Vagina (tissue), 2 donors: ENCODE data around the gene KCNN4. TPM values are rescaled to one million over a fixed set of nuclear protein-coding genes. Genes with fewer than 3 reads are reported as not detected.

Experiments used
- DNase-seq, 2 donors: peaks; one replicate each; pipeline ENCODE4 v3.0.0-alpha.2; 2017; ENCODE audit errors: extremely low spot score in 2 of 2
- H3K27ac ChIP-seq: fragments of 200-600 bp; sonication (generic); one replicate; pipeline ENCODE4 v1.5.1; 2019
- H3K27me3 ChIP-seq: fragments of 200-600 bp; sonication (generic); one replicate; pipeline ENCODE4 v1.5.1; 2019
- H3K36me3 ChIP-seq, 2 donors: fragments of 200-600 bp; sonication (generic); one replicate each; pipeline ENCODE4 v1.5.1; 2017 to 2019
- H3K4me1 ChIP-seq: fragments of 200-600 bp; sonication (generic); one replicate; pipeline ENCODE4 v1.5.1; 2019
- H3K4me3 ChIP-seq, 2 donors: fragments of 200-600 bp; sonication (generic); 1 replicate in 1 of 2; 2 replicates in 1 of 2; pipeline ENCODE4 v1.5.1; 2016 to 2019
- H3K9me3 ChIP-seq: fragments of 200-600 bp; sonication (generic); one replicate; pipeline ENCODE4 v1.5.1; 2019
- CTCF ChIP-seq, 3 experiments: fragments of 450-650 bp in 2 of 3; fragments of 200-600 bp in 1 of 3; sonication (generic) in 1 of 3; IDR thresholded peaks; one replicate each; pipeline ENCODE4 v1.5.1; 2017 to 2019; ENCODE audit warnings: antibody characterized with exemption in 3 of 3, mild to moderate bottlenecking in 2 of 3, moderate library complexity in 2 of 3
- POLR2A ChIP-seq, 2 donors: fragments of 450-650 bp; IDR thresholded peaks; one replicate each; pipeline ENCODE4 v1.6.1; 2017; ENCODE audit warnings: antibody characterized with exemption in 2 of 2, mild to moderate bottlenecking in 2 of 2, moderate library complexity in 2 of 2
- POLR2AphosphoS5 ChIP-seq, 2 donors: sonication (generic); formaldehyde crosslinking; IDR thresholded peaks; one replicate each; pipeline ENCODE4 v1.9.0; 2017; ENCODE audit warnings: antibody characterized with exemption in 2 of 2, mild to moderate bottlenecking in 2 of 2, low read depth in 1 of 2; ENCODE audit not compliant: insufficient read depth in 1 of 2
- intact Hi-C: fragments of 100-400 bp; cut with DNase I; formaldehyde crosslinking; loops from one replicate; pipeline ENCODE4 v1.15.1; 2023
- total RNA-seq: library from RNA; depleted of rRNA; stranded (reverse); fragments of >200 nt; gene quantifications from one replicate; pipeline ENCODE4 v1.2.3, GENCODE V29; 2016

KCNN4 gene
- total RNA-seq, 1 donor from 2014 or later: 16.2 TPM

DNA sequence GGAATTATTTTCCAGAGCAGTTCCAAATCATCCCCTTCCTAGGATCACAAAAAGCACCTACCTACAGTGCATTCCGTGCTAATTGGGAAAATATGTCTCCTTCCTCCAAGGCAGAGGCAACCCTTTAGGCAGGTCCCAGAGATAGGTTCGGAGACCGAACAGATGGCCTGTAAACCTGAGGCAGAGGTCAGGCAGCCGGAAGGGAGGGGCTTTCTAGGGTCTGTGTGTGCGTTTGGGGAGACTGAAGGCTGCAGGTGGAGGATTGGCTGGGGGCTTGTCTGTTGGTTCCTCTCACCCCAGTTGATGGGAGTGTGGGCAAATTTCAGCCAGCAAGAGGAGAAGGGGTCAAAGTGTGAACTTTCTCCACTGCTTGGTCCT, 7.1 kb downstream of the KCNN4 start:
- no peaks in the 10 kb centered on the region for H3K9me3 ChIP-seq
- no peak overlapping the region for H3K27ac ChIP-seq
- H3K4me1 ChIP-seq: peaks cover 33% of the 10 kb centered on the region
- no peak overlapping the region for H3K4me3 ChIP-seq
- no peak for TF ChIP-seq CTCF (IDR thresholded peaks at IDR 0.05)
- no peak for TF ChIP-seq POLR2AphosphoS5 (IDR thresholded peaks at IDR 0.05; ENCODE audit: insufficient read depth in 1 of 2, low read depth in 1 of 2)
- TF ChIP-seq POLR2A (IDR thresholded peaks at IDR 0.05): no peak
- H3K27me3 ChIP-seq: no peaks in the 10 kb centered on the region
- DNase-seq: no peak
- no peaks in the 10 kb centered on the region for H3K36me3 ChIP-seq
- intact Hi-C loops: no loop called here

DNA sequence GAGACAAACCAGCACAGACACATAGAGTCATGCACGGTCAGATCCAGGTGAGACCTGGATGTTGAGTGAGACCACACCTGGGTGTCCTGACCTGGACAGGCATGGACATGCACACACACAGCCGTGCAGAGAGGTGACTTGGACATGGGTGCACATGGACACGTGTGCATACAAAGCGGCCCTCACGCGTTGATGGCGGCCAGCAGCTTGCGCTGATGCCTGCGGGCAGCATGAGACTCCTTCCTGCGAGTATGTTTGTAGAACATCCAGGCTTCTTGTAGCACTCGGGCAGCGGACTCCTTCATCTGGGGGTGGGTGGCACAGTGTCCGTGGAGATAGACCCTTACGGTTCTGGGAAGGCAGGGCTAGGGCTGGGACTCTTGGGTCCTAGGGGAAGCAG, 11.5 kb downstream of the KCNN4 start:
- intact Hi-C loops: no loop called here
- no peak overlapping the region for H3K4me3 ChIP-seq
- H3K4me1 ChIP-seq: peaks cover 20% of the 10 kb centered on the region
- H3K36me3 ChIP-seq: no peaks in the 10 kb centered on the region
- TF ChIP-seq POLR2A (IDR thresholded peaks at IDR 0.05): no peak
- TF ChIP-seq CTCF (IDR thresholded peaks at IDR 0.05): no peak
- TF ChIP-seq POLR2AphosphoS5 (IDR thresholded peaks at IDR 0.05; ENCODE audit: insufficient read depth in 1 of 2, low read depth in 1 of 2): no peak
- H3K27me3 ChIP-seq: no peaks in the 10 kb centered on the region
- DNase-seq: no peak
- no peak overlapping the region for H3K27ac ChIP-seq
- H3K9me3 ChIP-seq: no peaks in the 10 kb centered on the region

DNA sequence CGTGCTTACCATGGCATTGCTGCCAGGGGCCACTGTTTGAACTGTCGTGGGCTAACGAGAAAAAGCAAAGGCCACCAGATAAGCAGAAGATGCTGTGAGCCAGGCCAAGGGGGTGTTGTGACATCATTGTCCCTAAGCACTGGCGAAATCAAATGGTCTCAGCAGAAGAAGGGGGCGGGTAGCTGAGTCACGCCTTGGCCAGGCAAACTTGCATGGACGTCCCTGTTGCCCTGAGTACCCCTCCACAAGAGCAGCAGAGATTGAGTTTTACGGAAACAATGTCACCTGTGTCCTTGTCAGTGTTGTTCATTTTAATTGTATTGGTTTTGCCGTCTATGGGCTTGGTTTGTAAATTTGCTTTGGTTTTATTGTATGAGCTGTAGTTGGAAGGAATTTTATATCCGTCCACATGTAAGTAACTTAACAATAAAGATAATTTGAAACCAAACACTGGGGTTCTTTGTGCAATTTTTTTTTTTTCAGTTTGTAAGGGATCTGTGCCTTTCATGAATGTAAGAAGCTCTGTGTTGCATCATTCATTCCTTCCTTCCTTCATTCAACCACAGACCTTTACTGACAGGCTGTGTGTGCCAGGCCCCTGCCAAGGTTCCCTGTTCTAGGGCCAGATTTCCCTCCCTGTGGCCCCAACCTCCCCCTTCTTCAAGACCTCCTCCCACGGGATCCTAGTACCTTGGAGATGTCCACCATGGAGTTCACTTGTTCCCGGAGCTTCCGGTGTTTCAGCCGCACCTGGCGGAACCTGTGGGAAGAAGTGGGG, 12.3 kb downstream of the KCNN4 start:
- DNase-seq: no peak
- no peak overlapping the region for H3K4me3 ChIP-seq
- no peak for TF ChIP-seq CTCF (IDR thresholded peaks at IDR 0.05)
- TF ChIP-seq POLR2A (IDR thresholded peaks at IDR 0.05): no peak
- TF ChIP-seq POLR2AphosphoS5 (IDR thresholded peaks at IDR 0.05; ENCODE audit: insufficient read depth in 1 of 2, low read depth in 1 of 2): no peak
- intact Hi-C loops: no loop called here
- peaks cover 16% of the 10 kb centered on the region for H3K4me1 ChIP-seq
- H3K9me3 ChIP-seq: no peaks in the 10 kb centered on the region
- H3K27ac ChIP-seq: no peak overlapping the region
- no peaks in the 10 kb centered on the region for H3K27me3 ChIP-seq
- H3K36me3 ChIP-seq: no peaks in the 10 kb centered on the region

GRCh38 chr19:43767818-43768217, 13.0 kb downstream of the KCNN4 start:
- Histone ChIP-seq H3K4me1 (peaks cover 16% of the 10 kb centered on the region), H3K36me3 (no peaks in the 10 kb centered on the region), H3K27me3 (no peaks in the 10 kb centered on the region), H3K27ac (no peak overlapping the region), H3K9me3 (no peaks in the 10 kb centered on the region), H3K4me3 (no peak overlapping the region)
- no peak for DNase-seq
- TF ChIP-seq POLR2A (IDR thresholded peaks at IDR 0.05) (no peak), POLR2AphosphoS5 (IDR thresholded peaks at IDR 0.05; ENCODE audit: insufficient read depth in 1 of 2, low read depth in 1 of 2) (no peak), CTCF (IDR thresholded peaks at IDR 0.05) (no peak)
- intact Hi-C loops: no loop called here

GRCh38 chr19:43767316-43767715, 13.5 kb downstream of the KCNN4 start:
- Histone ChIP-seq H3K9me3 (no peaks in the 10 kb centered on the region), H3K27ac (no peak overlapping the region), H3K4me3 (no peak overlapping the region), H3K4me1 (peaks cover 16% of the 10 kb centered on the region), H3K27me3 (no peaks in the 10 kb centered on the region), H3K36me3 (no peaks in the 10 kb centered on the region)
- DNase-seq: no peak
- intact Hi-C loops: no loop called here
- TF ChIP-seq POLR2AphosphoS5 (IDR thresholded peaks at IDR 0.05; ENCODE audit: insufficient read depth in 1 of 2, low read depth in 1 of 2) (no peak), CTCF (IDR thresholded peaks at IDR 0.05) (no peak), POLR2A (IDR thresholded peaks at IDR 0.05) (no peak)
